GM12878 (cell line): ENCODE data around the gene AGAP2.
A peak's percentile ranks its signal among the peaks of the same experiment; 100 is the strongest.

Source experiments
- EP300 ChIP-seq, 2 experiments: fragments of 150-350 bp in 1 of 2; IDR thresholded peaks; 2 replicates each; pipeline ENCODE4 v1.6.1; 2011 to 2012; ENCODE audit warnings: low read depth in 2 of 2, low read length in 2 of 2, borderline replicate concordance in 1 of 2, improper control_type of control experiment in 1 of 2, inconsistent platforms in 1 of 2; ENCODE audit not compliant: control insufficient read depth in 1 of 2
- ESRRA ChIP-seq: IDR thresholded peaks from 2 replicates; pipeline ENCODE4 v1.6.1; 2012; ENCODE audit warnings: mild to moderate bottlenecking, low read length, improper control_type of control experiment
- PAX5 ChIP-seq: IDR thresholded peaks from 2 replicates; pipeline ENCODE4 v1.6.1; 2011; ENCODE audit warnings: low read depth, low read length, borderline replicate concordance
- POLR2A ChIP-seq: IDR thresholded peaks from 2 replicates; pipeline ENCODE4 v1.6.1; 2011; ENCODE audit warnings: low read depth, mild to moderate bottlenecking, low read length
- SKIL ChIP-seq: fragments of 450-650 bp; IDR thresholded peaks from 2 replicates; pipeline ENCODE4 v1.6.1; 2017; ENCODE audit warnings: mild to moderate bottlenecking, low read depth, inconsistent platforms; ENCODE audit not compliant: poor library complexity, severe bottlenecking

- TF ChIP-seq SKIL: no peak
- TF ChIP-seq ESRRA: no peak
- TF ChIP-seq PAX5: no peak
- TF ChIP-seq POLR2A: peak; percentile 72
- TF ChIP-seq EP300 (IDR thresholded peaks at IDR 0.05; ENCODE audit: borderline replicate concordance in 1 of 2, control insufficient read depth in 1 of 2, low read depth in 2 of 2, low read length in 2 of 2): no peak
Measured at GRCh38 chr12:57744777-57745484, 6.4 kb upstream of the AGAP2 start, which contains the start of gene TSPAN31.
